Mesangial cell (primary cell): ENCODE measurements around the gene UBR3. TPM values are rescaled to one million over a fixed set of nuclear protein-coding genes. Genes with fewer than 3 reads are reported as not detected.

Experiments used
- total RNA-seq: library from RNA; depleted of rRNA; stranded (reverse); fragments of >200 nt; gene quantifications from 2 replicates; pipeline ENCODE4 v1.2.3, GENCODE V29; 2015

UBR3 gene
- total RNA-seq: 11.3 and 12.5 TPM in 2 replicates

DNA sequence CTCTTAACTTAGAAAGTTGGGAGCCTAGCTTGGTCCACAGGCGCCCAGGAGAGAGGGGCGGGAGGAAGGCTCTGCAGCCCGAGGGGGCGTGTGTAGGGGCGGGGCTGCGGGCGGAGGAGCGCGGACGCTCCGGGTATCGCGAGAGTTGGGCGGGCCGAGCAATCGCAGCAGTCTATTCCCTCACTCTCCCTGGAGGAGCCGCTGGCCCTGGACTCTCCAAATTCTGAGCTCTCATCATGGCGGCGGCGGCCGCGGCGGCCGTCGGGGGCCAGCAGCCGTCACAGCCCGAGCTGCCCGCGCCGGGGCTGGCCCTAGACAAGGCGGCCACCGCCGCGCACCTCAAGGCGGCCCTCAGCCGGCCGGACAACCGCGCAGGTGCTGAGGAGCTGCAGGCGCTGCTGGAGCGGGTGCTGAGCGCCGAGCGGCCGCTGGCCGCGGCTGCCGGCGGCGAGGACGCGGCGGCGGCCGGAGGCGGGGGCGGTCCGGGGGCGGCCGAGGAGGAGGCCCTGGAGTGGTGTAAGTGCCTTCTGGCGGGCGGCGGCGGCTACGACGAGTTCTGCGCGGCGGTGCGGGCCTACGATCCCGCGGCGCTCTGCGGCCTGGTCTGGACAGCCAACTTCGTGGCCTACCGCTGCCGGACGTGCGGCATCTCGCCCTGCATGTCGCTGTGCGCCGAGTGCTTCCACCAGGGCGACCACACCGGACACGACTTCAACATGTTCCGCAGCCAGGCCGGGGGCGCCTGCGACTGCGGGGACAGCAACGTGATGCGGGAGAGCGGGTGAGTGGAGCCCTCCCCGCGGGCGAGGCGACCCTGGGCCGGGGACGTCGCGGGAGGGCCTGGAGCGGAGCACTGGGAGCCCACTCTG lies at the start of gene UBR3:
TSS of gene UBR3 (plus strand) at position 183 of the 869 bp plus-strand sequence. CDS start at position 237, 54 bp downstream.

GRCh38 chr2:169798718-169799592 lies 28.3 kb upstream of the UBR3 start, which contains the start of gene SSB:
Gene SSB, plus strand, starts transcription at chr2:169798871. Its CDS starts 2,090 bp downstream, at chr2:169800961.

GRCh38 chr2:169824373-169825333 lies 2.6 kb upstream of the UBR3 start, which contains the start of gene METTL5:
Gene METTL5, minus strand, starts transcription at chr2:169824905. Its CDS starts 308 bp downstream, at chr2:169824597.

Other genes starting within 250 kb of the UBR3 start
- gene PPIG, start 243.1 kb upstream of the UBR3 start, total RNA-seq: 11.2 and 11.6 TPM in 2 replicates
- under 0.01 TPM in 1 of 2 replicates, not detected in the other for gene CFAP210, start 133.0 kb upstream of the UBR3 start, total RNA-seq
- 2.5 and 3.6 TPM in 2 replicates for gene PHOSPHO2, start 133.0 kb upstream of the UBR3 start, total RNA-seq
- gene KLHL23, start 93.6 kb upstream of the UBR3 start, total RNA-seq: 9.4 and 14.3 TPM in 2 replicates
- 28.9 and 39.9 TPM in 2 replicates for gene SSB, start 28.6 kb upstream of the UBR3 start, total RNA-seq
- gene METTL5, start 2.5 kb upstream of the UBR3 start, total RNA-seq: 34.2 and 42.3 TPM in 2 replicates